ENCODE measurements around the gene ZNF385D.

Gene ZNF385D

GRCh38 chr3:21682206-21682605 lies 68.8 kb downstream of the ZNF385D start:
- peak; percentile 50 for ATAC-seq
- TF ChIP-seq ZC3H10 (CRISPR knock-in tag; IDR thresholded peaks at IDR 0.05) (no peak), BACH2 (CRISPR knock-in tag; IDR thresholded peaks at IDR 0.05; ENCODE audit: borderline replicate concordance) (no peak), PPARA (CRISPR knock-in tag; IDR thresholded peaks at IDR 0.05; ENCODE audit: borderline replicate concordance) (no peak), OSR1 (CRISPR knock-in tag; IDR thresholded peaks at IDR 0.05) (no peak), SNAI2 (CRISPR knock-in tag; IDR thresholded peaks at IDR 0.05) (no peak), ZNF70 (CRISPR knock-in tag; IDR thresholded peaks at IDR 0.05) (no peak), ARNTL (CRISPR knock-in tag; IDR thresholded peaks at IDR 0.05; ENCODE audit: borderline replicate concordance, low read depth) (no peak), ZNF565 (CRISPR knock-in tag; conservative IDR thresholded peaks at IDR 0.05; ENCODE audit: low read depth) (no peak), ZFP3 (CRISPR knock-in tag; IDR thresholded peaks at IDR 0.05) (no peak), POU6F1 (CRISPR knock-in tag; IDR thresholded peaks at IDR 0.05; ENCODE audit: borderline replicate concordance, low read depth) (no peak), ZNF8 (CRISPR knock-in tag; IDR thresholded peaks at IDR 0.05) (no peak), TOX (CRISPR knock-in tag; IDR thresholded peaks at IDR 0.05; ENCODE audit: borderline replicate concordance) (no peak), TCF4 (CRISPR knock-in tag; IDR thresholded peaks at IDR 0.05; ENCODE audit: borderline replicate concordance) (no peak), ESRRG (CRISPR knock-in tag; IDR thresholded peaks at IDR 0.05) (no peak), RARB (CRISPR knock-in tag; IDR thresholded peaks at IDR 0.05) (no peak), CSDC2 (CRISPR knock-in tag; IDR thresholded peaks at IDR 0.05) (no peak)
- TF ChIP-seq, protein P1, sequence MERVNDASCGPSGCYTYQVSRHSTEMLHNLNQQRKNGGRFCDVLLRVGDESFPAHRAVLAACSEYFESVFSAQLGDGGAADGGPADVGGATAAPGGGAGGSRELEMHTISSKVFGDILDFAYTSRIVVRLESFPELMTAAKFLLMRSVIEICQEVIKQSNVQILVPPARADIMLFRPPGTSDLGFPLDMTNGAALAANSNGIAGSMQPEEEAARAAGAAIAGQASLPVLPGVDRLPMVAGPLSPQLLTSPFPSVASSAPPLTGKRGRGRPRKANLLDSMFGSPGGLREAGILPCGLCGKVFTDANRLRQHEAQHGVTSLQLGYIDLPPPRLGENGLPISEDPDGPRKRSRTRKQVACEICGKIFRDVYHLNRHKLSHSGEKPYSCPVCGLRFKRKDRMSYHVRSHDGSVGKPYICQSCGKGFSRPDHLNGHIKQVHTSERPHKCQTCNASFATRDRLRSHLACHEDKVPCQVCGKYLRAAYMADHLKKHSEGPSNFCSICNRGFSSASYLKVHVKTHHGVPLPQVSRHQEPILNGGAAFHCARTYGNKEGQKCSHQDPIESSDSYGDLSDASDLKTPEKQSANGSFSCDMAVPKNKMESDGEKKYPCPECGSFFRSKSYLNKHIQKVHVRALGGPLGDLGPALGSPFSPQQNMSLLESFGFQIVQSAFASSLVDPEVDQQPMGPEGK (CRISPR knock-in tag; IDR thresholded peaks at IDR 0.05; ENCODE audit: borderline replicate concordance), result no peak
- TF ChIP-seq, protein P2, sequence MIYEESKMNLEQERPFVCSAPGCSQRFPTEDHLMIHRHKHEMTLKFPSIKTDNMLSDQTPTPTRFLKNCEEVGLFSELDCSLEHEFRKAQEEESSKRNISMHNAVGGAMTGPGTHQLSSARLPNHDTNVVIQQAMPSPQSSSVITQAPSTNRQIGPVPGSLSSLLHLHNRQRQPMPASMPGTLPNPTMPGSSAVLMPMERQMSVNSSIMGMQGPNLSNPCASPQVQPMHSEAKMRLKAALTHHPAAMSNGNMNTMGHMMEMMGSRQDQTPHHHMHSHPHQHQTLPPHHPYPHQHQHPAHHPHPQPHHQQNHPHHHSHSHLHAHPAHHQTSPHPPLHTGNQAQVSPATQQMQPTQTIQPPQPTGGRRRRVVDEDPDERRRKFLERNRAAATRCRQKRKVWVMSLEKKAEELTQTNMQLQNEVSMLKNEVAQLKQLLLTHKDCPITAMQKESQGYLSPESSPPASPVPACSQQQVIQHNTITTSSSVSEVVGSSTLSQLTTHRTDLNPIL (CRISPR knock-in tag; IDR thresholded peaks at IDR 0.05; ENCODE audit: low read depth), result no peak

GRCh38 chr3:21673393-21673792 lies 77.6 kb downstream of the ZNF385D start:
- no peak for ATAC-seq
- TF ChIP-seq TOX (CRISPR knock-in tag; IDR thresholded peaks at IDR 0.05; ENCODE audit: borderline replicate concordance), result no peak
- TF ChIP-seq BACH2 (CRISPR knock-in tag; IDR thresholded peaks at IDR 0.05; ENCODE audit: borderline replicate concordance), result no peak
- TF ChIP-seq ZFP30 (CRISPR knock-in tag; IDR thresholded peaks at IDR 0.05), result no peak
- no peak for TF ChIP-seq RARB (CRISPR knock-in tag; IDR thresholded peaks at IDR 0.05)
- TF ChIP-seq CSRNP3 (CRISPR knock-in tag; IDR thresholded peaks at IDR 0.05), result no peak
- TF ChIP-seq, protein P2 (CRISPR knock-in tag; IDR thresholded peaks at IDR 0.05; ENCODE audit: low read depth), result no peak
- no peak for TF ChIP-seq ZNF70 (CRISPR knock-in tag; IDR thresholded peaks at IDR 0.05)
- no peak for TF ChIP-seq ESRRG (CRISPR knock-in tag; IDR thresholded peaks at IDR 0.05)
- TF ChIP-seq TCF4 (CRISPR knock-in tag; IDR thresholded peaks at IDR 0.05; ENCODE audit: borderline replicate concordance), result no peak

DNA sequence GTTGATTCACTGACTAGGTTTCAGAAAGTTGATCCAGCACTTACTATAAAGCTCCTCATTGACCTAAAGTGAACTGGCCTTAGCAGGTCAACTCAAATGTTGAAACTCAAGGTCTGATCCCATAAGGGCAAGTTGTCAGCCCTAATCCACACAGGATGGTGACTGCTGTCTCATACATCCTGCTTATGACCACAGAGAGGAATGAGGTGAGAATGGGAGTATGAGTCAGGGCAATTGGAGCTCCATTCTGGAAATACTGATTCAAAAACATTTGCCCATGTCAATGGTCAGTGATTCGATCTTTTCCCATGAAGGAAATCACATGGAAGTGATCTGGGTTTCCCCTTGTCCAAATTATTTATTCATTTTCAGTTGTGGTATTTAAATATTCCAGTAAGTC lies 78.7 kb downstream of the ZNF385D start:
- TF ChIP-seq CSDC2 (CRISPR knock-in tag; IDR thresholded peaks at IDR 0.05) (no peak), TOX (CRISPR knock-in tag; IDR thresholded peaks at IDR 0.05; ENCODE audit: borderline replicate concordance) (peak; percentile 51; the same call in 1 of the 2 replicates), GLIS3 (CRISPR knock-in tag; IDR thresholded peaks at IDR 0.05) (no peak)
- ATAC-seq, result peak; percentile 95

DNA sequence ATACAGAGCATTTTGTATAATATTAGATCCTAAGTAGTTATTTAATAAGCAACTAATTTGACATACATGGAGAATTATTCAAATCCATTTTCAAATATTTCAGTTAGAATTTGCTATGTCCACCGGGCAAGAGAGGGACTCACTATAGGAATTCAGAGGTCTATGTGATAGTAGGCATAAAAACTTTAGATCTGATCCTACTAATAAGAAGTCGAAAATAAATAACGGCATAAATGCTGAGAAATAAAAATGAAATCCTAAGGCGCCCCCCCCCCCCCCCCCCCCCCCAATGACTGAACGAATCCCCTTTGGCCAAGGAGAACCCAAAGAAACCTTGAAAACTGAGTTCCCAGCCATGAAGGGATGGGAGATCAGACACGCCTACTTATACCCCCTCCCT lies 80.6 kb downstream of the ZNF385D start:
- ATAC-seq, result no peak
- no peak for TF ChIP-seq ZC3H10 (CRISPR knock-in tag; IDR thresholded peaks at IDR 0.05)
- TF ChIP-seq ZFP30 (CRISPR knock-in tag; IDR thresholded peaks at IDR 0.05), result no peak
- TF ChIP-seq BACH2 (CRISPR knock-in tag; IDR thresholded peaks at IDR 0.05; ENCODE audit: borderline replicate concordance), result no peak
- TF ChIP-seq ZFP3 (CRISPR knock-in tag; IDR thresholded peaks at IDR 0.05), result no peak
- TF ChIP-seq PPARA (CRISPR knock-in tag; IDR thresholded peaks at IDR 0.05; ENCODE audit: borderline replicate concordance), result no peak
- TF ChIP-seq ZNF565 (CRISPR knock-in tag; conservative IDR thresholded peaks at IDR 0.05; ENCODE audit: low read depth), result no peak
- TF ChIP-seq CSRNP3 (CRISPR knock-in tag; IDR thresholded peaks at IDR 0.05), result no peak
- TF ChIP-seq, protein P1 (CRISPR knock-in tag; IDR thresholded peaks at IDR 0.05; ENCODE audit: borderline replicate concordance), result no peak
- no peak for TF ChIP-seq ARNTL (CRISPR knock-in tag; IDR thresholded peaks at IDR 0.05; ENCODE audit: borderline replicate concordance, low read depth)
- no peak for TF ChIP-seq OSR1 (CRISPR knock-in tag; IDR thresholded peaks at IDR 0.05)
- no peak for TF ChIP-seq ESRRG (CRISPR knock-in tag; IDR thresholded peaks at IDR 0.05)
- TF ChIP-seq SNAI2 (CRISPR knock-in tag; IDR thresholded peaks at IDR 0.05), result no peak
- TF ChIP-seq ZNF70 (CRISPR knock-in tag; IDR thresholded peaks at IDR 0.05), result no peak
- no peak for TF ChIP-seq POU6F1 (CRISPR knock-in tag; IDR thresholded peaks at IDR 0.05; ENCODE audit: borderline replicate concordance, low read depth)

Measured in SK-N-SH treated with all-trans-retinoic acid at 6 μM for 48 hours (cell line).